DMS53 treated with DMSO at 0.1 percent for 48 hours (cell line): ENCODE data around the gene SND1.

Experiments used
- DNase-seq: peaks from one replicate; lab custom pipeline; 2025; ENCODE audit not compliant: unreplicated experiment; lab: John Stamatoyannopoulos, UW

Gene SND1

DNA sequence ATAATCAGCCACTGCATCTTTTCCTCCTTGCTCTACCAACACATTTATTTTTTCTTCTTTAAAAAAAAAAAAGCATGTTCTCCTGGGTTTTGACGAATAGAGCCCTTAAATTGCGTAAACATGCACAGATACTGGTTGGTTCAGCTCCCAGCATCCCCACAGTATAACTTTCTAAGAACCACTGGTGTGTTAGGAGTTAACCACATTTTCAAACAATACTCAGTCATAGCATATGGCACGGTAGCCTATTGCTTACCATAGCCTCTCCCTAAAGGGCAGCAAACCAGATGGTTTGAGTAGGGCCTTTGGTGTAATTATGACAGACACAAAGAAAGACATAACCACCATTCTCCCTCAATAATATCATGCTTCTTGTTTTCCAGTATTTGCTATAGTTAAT is 234.3 kb downstream of the SND1 start:
- no peak for DNase-seq

DNA sequence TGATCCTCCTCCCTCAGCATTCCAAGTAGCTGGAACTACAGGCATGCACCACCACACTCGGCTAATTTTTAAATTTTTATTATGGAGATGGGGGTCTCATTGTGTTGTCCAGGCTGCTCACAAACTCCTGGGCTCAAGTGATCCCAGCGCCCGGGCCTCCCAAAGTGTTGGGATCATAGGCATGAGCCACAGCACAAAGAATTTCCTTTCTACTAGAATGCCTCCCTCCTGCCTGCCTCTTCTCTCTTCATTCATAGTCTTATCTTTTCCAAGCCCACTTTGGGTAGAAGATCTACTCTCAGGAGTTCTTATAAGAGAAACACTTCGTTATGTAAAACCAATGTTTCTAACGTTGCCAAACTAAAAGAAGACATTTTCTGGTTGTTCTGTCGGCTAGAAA is 235.1 kb downstream of the SND1 start:
- no peak for DNase-seq

DNA sequence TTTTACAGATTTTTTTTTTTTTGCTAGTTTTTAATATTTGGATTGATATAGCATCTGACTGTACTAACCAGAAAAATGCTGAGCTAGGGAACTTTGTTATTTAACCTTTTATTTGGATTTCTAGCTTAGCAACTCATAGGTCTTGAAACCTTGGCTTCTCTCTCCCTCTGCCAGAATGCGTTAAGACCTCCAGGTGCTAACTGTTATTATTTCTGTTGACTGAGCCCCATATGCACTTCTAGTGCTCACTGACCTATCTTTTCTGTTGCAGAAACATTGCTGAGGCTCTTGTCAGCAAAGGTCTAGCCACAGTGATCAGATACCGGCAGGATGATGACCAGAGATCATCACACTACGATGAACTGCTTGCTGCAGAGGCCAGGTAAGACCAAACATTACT is 235.6 kb downstream of the SND1 start:
- DNase-seq: no peak

- no peak for DNase-seq
Observed at GRCh38 chr7:127888411-127888810, 236.4 kb downstream of the SND1 start.

DNA sequence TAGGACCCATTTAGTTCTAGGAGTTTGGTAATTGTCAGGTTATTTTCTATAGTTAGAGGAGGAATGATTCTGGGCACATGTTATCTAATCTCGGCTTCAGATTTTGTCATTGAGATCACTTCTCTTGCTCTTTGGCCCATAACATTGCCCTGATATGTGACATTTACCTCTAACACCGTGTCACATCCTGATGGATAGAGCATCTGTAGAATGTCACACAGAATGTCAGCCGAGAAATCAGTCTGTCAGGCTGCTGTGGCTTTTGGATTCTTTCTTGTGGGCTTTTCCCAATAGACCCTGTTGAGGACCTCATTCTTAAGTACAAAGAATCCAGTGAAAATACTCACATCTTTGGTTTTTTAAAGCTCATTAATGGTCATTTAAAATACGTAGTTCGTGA is 236.8 kb downstream of the SND1 start:
- no peak for DNase-seq

DNA sequence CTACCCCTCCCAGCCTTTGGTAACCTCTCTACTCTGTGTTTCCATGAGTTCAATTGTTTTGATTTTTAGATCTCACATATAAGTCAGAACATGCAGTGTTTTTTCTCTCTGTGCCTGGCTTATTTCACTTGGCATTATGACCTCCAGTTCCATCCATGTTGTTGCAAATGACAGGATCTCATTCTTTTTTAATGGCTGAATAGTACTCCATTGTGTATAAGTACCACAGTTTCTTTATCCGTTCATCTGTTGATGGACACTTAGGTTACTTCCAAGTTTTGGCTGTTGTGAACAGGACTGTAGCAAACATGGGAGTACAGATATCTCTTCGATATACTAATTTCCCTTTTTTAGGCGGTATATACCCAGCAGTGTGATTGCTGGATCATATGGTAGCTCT is 237.7 kb downstream of the SND1 start:
- DNase-seq: no peak

- no peak for DNase-seq
Observed at GRCh38 chr7:127890726-127891125, 238.7 kb downstream of the SND1 start.

DNA sequence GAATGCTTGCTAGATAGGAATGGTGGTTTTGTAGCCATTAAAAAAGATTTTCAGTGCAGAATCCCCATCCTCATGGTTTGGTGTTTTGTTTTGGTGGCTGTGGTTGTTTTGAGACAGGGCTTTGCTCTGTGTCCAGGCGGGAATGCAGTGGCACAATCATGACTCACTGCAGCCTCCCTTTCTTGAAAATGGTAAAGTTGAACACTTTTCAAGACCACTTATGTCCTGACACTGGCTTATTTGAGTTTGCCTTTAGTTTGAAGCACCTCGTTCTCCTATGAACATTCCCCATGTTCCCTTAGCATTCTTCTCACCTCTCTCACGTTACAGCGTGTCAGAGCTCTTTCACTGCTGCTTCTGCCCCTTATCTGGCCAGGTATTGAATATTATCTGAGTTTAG is 239.2 kb downstream of the SND1 start:
- no peak for DNase-seq

GRCh38 chr7:127891854-127892438 is 240.0 kb downstream of the SND1 start:
- no peak for DNase-seq

GRCh38 chr7:127892488-127893314 is 240.7 kb downstream of the SND1 start:
- DNase-seq: no peak

DNA sequence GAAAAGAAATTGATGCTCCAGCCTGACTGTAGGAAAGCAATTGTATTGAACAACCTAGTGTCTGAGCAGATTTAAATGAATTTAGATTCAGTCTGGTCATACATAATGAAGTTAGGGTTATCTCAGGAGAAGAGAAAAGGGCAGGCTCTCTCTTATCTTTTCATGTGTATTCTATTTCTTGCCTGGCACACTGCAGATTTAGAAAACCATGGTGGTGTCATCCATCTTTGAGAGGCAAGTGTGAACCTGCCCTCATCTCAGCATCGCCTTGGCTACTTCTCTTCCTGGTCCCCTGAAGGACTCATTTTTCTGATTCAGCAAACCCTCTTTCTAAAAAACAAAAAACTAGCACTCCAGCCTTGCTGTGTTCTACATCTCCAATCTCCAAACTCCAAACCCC is 241.6 kb downstream of the SND1 start:
- no peak for DNase-seq

- DNase-seq: no peak
Observed at GRCh38 chr7:127894588-127894987, 242.6 kb downstream of the SND1 start.

DNA sequence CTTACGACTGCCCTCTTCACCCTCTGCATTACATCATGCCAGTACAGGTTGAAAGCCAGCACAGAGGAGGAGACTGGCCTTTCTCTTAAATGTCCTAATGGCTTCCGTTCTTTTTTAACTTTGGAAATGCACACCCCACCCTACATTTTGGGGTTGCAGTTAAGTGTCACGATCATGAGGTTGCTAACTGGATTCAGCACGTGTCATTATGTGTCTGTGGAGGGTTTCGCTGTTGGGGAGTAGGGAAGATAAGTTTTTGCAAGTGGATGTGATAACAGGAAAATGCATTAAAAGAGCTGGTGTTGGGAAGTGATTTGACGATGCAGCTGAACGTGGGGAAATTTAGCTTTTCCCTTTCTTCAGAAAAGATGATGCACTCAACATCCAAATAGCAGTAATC is 243.4 kb downstream of the SND1 start:
- DNase-seq: no peak

DNA sequence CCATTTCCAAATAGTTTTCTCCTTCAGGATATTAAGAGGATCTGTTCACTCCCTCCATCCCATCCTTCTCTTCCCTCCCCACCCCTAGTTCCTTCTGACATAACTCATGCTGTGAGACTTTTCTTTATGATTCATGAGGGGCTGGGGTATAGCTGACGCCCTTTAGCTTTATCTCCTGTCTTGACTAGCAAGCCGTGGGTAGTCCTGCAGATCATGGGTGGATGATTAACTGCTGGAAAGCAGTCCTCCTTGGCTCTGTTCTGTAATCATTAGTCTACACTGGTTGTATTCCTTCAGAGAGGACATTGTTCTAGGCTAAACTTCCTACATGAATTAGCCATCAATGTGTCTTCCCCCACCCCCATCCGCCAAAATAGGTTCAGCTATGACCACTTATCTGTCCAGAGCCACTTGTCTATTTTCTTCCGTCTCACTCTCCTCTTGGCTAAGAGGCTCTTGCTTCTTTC is 243.9 kb downstream of the SND1 start:
- no peak for DNase-seq

- no peak for DNase-seq
Observed at GRCh38 chr7:127896659-127897058, 244.7 kb downstream of the SND1 start.

DNA sequence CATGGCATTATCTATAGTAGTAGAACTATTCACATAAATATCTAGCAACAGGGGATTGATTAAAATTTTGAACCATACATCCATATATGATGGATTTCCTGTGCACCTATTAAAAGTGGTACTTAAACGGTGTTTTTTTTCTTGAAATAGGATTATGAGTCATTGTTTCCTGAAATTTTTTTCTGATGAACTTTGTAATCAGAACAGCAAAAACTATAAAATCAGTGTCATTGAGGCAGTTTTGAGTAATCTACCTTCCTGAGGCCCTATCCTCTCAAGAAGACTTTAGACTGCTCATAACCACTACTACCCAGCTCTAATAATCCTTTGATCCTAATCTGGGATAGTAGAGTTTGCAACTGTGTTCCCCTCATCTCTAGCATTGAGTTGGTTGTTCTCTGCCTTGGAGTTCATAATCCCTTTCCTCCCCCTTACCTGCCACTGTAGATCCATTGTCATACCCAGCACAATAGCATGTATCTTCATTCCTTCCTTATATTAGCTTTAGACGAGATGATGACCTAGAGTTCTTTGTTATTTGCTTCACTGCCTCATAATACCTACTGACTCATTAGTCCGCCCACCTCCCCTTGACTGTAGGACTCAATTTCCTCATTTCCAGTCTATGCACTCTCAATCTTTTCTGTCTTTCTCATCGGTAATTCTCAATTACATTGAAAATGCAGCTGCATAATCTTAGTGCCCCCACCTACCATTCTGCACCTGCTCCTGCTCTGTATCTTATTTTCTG is 245.9 kb downstream of the SND1 start:
- no peak for DNase-seq

- DNase-seq: no peak
Observed at GRCh38 chr7:127899411-127899810, 247.4 kb downstream of the SND1 start.

DNA sequence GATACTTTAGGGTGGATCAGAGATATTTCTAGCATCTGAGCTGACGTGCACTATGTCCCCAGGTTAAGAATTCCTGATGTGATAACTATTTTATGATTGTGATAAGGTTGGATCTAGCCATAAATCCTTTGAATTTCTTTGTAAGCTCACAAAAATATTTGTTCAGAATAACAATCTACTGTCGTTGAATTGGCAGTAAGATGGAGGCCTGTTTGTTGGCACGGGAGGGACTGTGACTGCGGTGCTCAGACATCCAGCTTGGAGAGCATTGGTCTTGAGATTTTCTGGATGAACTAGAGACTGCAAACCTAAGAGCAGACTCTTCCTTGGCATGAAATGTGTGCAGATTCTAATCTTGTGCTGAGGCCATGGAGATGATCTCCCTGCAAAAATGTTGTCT is 248.1 kb downstream of the SND1 start:
- DNase-seq: no peak

GRCh38 chr7:127900732-127901685 is 249.0 kb downstream of the SND1 start:
- no peak for DNase-seq

GRCh38 chr7:127901895-127902703 is 250.1 kb downstream of the SND1 start:
- no peak for DNase-seq
